ENCODE data around the gene UROC1. TPM values are rescaled to one million over a fixed set of nuclear protein-coding genes. Genes with fewer than 3 reads are reported as not detected.

The UROC1 gene
- total RNA-seq, 2 donors from 2014 or later = 0.17 TPM; not detected in 1

DNA sequence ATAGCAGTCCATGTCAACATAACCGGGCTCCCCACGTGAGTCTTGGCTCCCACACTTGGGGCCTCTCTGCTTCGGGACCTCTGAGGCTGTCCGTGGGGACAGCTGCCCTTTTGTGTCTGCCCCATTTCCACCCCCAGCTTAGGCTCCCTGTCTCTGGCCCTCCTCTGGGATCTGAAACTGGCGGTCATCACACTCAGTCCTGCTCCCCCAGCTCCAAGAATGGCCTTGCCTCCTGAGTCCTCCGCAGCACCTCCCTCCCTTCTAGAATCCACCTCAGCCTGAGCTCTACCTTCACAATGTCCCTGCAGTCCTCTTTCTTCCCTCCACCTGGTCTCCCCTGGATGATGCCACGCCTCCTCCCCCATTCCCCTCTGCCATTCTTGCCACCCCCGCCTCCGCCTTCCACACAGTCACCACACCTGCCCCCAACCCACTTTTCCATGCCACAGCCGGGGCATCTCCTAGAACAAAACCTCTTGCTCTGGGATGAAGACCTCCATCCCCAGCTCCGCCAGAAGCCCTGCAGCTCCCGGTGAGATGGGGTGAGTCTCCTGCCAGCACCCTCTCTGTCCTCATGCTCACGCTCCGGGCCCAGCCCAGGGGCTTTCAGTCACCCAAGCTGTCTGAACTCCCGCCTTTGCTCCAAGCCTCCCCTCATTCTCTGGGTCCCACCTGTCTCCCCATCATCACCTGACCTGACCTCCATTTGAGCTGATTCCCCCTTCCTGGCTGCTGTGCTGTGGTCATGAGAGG is 34.9 kb downstream of the UROC1 start:
- intact Hi-C loops (cut with DNase I) = no loop called here
- TF ChIP-seq, protein P1, sequence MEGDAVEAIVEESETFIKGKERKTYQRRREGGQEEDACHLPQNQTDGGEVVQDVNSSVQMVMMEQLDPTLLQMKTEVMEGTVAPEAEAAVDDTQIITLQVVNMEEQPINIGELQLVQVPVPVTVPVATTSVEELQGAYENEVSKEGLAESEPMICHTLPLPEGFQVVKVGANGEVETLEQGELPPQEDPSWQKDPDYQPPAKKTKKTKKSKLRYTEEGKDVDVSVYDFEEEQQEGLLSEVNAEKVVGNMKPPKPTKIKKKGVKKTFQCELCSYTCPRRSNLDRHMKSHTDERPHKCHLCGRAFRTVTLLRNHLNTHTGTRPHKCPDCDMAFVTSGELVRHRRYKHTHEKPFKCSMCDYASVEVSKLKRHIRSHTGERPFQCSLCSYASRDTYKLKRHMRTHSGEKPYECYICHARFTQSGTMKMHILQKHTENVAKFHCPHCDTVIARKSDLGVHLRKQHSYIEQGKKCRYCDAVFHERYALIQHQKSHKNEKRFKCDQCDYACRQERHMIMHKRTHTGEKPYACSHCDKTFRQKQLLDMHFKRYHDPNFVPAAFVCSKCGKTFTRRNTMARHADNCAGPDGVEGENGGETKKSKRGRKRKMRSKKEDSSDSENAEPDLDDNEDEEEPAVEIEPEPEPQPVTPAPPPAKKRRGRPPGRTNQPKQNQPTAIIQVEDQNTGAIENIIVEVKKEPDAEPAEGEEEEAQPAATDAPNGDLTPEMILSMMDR (IDR thresholded peaks at IDR 0.05) = no peak
- TF ChIP-seq POLR2AphosphoS5 (IDR thresholded peaks at IDR 0.05) (no peak), POLR2A (IDR thresholded peaks at IDR 0.05) (no peak)
- no peak for DNase-seq (ENCODE audit: low spot score)
- Histone ChIP-seq H3K27me3 (replicated peaks; ENCODE audit: insufficient read depth) (no peaks in the 10 kb centered on the region), H3K27ac (no peak overlapping the region), H3K4me3 (no peak overlapping the region), H3K36me3 (no peaks in the 10 kb centered on the region), H3K4me1 (replicated peaks) (no peaks in the 10 kb centered on the region), H3K9me3 (no peaks in the 10 kb centered on the region)
- WGBS = 95% methylated on average over 15 of the region's 15 CpGs

DNA sequence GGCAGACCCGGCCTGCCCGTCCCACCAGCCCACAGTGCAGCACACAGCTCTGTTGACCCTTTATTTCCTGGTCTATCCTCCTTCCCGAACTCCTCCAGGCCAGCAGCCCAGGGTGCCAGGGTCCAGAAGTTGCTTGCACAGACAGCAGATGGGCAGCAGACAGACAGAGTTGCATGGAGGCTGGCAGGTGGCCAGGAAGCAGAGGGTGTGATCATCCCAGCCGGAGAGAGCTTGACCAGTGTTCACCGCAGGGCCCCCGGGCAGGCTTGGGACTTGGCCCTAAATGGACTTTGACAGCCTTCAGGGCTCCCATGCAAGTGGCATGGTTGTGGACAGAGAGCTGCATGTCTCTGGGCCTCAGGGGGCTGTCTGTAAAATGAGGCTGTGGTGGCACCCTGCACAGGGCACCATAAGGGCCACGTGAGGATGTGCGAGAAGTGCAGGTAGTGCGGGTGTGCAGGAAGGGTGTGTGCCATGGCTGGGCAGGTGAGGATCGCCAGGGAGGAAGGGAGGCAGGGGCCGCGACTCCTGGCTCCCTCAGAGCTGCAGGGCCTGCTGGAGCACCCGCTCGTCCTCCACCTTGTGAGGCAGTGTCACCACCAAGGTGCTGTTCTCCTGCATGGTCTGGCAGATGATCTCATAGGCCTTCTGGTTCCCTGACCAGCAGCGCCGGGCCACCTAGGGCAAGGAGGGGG is 35.6 kb downstream of the UROC1 start:
- Histone ChIP-seq H3K9me3 (no peaks in the 10 kb centered on the region), H3K27ac (no peak overlapping the region), H3K36me3 (no peaks in the 10 kb centered on the region), H3K4me1 (replicated peaks) (no peaks in the 10 kb centered on the region), H3K4me3 (no peak overlapping the region), H3K27me3 (replicated peaks; ENCODE audit: insufficient read depth) (no peaks in the 10 kb centered on the region)
- WGBS = 88% methylated on average over 16 of the region's 16 CpGs
- intact Hi-C loops (cut with DNase I) = no loop called here
- TF ChIP-seq POLR2AphosphoS5 (IDR thresholded peaks at IDR 0.05) (no peak), POLR2A (IDR thresholded peaks at IDR 0.05) (no peak)
- TF ChIP-seq, protein P1 (IDR thresholded peaks at IDR 0.05) = no peak
- no peak for DNase-seq (ENCODE audit: low spot score)

DNA sequence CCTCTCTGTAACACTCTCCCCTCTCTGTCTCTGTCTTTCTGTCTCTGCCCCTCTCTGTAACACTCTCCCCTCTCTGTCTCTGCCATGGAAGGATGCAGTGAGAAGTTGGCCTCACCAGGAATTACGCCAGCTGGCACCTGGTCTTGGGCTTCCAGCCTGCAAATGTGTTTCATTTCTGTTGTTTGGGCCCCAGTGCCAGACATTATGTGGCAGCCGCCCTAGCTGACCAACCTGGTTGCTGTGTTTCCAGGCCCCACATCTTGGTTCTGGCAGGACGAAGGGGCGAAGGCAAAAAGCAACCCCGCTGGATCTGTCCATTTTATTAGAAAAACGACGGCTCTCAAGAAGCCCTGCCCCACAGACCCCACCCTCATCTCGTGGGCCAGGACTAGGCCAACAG is 36.7 kb downstream of the UROC1 start:
- no peak for DNase-seq (ENCODE audit: low spot score)

DNA sequence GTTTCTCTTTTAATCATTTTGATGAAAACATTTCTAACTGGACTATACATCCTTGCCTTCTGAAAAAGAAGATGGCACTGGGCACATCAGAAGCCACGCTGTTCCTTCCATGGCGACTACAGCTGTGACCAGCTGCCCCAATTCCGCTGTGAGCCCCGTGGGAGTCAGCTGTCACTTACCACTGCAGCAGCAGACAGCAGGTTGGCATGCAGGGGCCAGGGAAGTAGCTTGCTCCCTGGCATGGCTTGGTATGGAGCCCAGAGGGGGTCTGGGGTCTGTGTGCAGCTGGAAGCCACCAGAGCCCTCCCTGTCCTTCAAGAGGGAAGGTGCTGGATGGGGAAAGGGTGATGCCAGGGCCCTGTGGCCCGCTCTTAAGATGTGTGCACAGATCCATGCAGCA is 37.4 kb downstream of the UROC1 start:
- Histone ChIP-seq H3K9me3 (no peaks in the 10 kb centered on the region), H3K27me3 (replicated peaks; ENCODE audit: insufficient read depth) (no peaks in the 10 kb centered on the region), H3K4me3 (no peak overlapping the region), H3K36me3 (no peaks in the 10 kb centered on the region), H3K27ac (no peak overlapping the region), H3K4me1 (replicated peaks) (no peaks in the 10 kb centered on the region)
- 89% methylated on average over 5 of the region's 5 CpGs for WGBS
- intact Hi-C loops (cut with DNase I) = no loop called here
- TF ChIP-seq POLR2AphosphoS5 (IDR thresholded peaks at IDR 0.05) (no peak), POLR2A (IDR thresholded peaks at IDR 0.05) (no peak)
- TF ChIP-seq, protein P1 (IDR thresholded peaks at IDR 0.05) = no peak
- DNase-seq (ENCODE audit: low spot score) = no peak

More for the DNA sequence above, 36.7 kb downstream of the UROC1 start:
- Histone ChIP-seq H3K9me3 (no peaks in the 10 kb centered on the region), H3K27ac (no peak overlapping the region), H3K4me3 (no peak overlapping the region), H3K36me3 (no peaks in the 10 kb centered on the region), H3K4me1 (replicated peaks) (no peaks in the 10 kb centered on the region), H3K27me3 (replicated peaks; ENCODE audit: insufficient read depth) (no peaks in the 10 kb centered on the region)
- WGBS = 51% methylated on average over 8 of the region's 8 CpGs
- intact Hi-C loops (cut with DNase I) = no loop called here
- TF ChIP-seq, protein P1 (IDR thresholded peaks at IDR 0.05) = no peak
- TF ChIP-seq POLR2A (IDR thresholded peaks at IDR 0.05) (no peak), POLR2AphosphoS5 (IDR thresholded peaks at IDR 0.05) (no peak)

All from prostate gland (tissue), 2 donors.